ENCODE data around the gene LGALS3BP. TPM values are rescaled to one million over a fixed set of nuclear protein-coding genes. Genes with fewer than 3 reads are reported as not detected.

LGALS3BP gene
- total RNA-seq, 1 experiment from 2014 or later = 507 TPM

DNA sequence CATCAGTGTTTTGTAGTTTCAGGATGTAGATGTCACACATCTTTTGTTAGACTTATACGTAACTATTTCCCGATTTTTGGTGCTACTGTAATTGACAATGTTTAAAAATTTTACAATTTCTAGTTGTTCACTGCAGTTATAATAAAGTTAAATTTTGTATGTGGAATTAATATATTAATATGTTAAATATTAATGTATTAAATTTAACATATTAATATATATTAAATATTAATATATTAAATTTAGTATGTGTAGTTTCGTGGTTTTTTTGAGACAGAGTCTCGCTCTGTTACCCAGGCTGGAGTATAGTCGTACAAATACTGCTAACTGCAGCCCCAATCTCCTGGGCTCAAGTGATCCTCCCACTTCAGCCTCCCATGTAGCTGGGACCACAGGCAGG, 5.7 kb upstream of the LGALS3BP start:
- no peak for TF ChIP-seq EZH2 (IDR thresholded peaks at IDR 0.05; ENCODE audit: low read depth)
- TF ChIP-seq, protein P1, sequence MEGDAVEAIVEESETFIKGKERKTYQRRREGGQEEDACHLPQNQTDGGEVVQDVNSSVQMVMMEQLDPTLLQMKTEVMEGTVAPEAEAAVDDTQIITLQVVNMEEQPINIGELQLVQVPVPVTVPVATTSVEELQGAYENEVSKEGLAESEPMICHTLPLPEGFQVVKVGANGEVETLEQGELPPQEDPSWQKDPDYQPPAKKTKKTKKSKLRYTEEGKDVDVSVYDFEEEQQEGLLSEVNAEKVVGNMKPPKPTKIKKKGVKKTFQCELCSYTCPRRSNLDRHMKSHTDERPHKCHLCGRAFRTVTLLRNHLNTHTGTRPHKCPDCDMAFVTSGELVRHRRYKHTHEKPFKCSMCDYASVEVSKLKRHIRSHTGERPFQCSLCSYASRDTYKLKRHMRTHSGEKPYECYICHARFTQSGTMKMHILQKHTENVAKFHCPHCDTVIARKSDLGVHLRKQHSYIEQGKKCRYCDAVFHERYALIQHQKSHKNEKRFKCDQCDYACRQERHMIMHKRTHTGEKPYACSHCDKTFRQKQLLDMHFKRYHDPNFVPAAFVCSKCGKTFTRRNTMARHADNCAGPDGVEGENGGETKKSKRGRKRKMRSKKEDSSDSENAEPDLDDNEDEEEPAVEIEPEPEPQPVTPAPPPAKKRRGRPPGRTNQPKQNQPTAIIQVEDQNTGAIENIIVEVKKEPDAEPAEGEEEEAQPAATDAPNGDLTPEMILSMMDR (conservative IDR thresholded peaks at IDR 0.05) = no peak
- no peaks in the 10 kb centered on the region for H3K36me3 ChIP-seq (ENCODE audit: low read depth)
- intact Hi-C loops (cut with micrococcal nuclease; ENCODE audit: unreplicated experiment) = no loop called here
- no peaks in the 10 kb centered on the region for H3K79me2 ChIP-seq (ENCODE audit: low read depth)
- H2AFZ ChIP-seq = no peak overlapping the region
- DNase-seq = no peak
- H4K20me1 ChIP-seq (ENCODE audit: insufficient read depth) = no peaks in the 10 kb centered on the region
- peaks cover 30% of the 10 kb centered on the region for H3K4me1 ChIP-seq (replicated peaks; ENCODE audit: insufficient read depth)
- no peak overlapping the region for H3K27ac ChIP-seq
- POLR2A ChIA-PET (ENCODE audit: unreplicated experiment) = no interaction called here
- no peak overlapping the region for H3K4me3 ChIP-seq
- no TSS peak for BruUV-seq (replicated peaks)
- H3K27me3 ChIP-seq (ENCODE audit: insufficient read depth, low read depth) = no peaks in the 10 kb centered on the region
- CTCF ChIA-PET = no interaction called here
- H3K9me2 ChIP-seq (ENCODE audit: insufficient read depth) = no peaks in the 10 kb centered on the region
- peaks cover 42% of the 10 kb centered on the region for H3F3A ChIP-seq (ENCODE audit: insufficient read depth, low read depth)
- H3K4me2 ChIP-seq = no peak overlapping the region
- H3K9me3 ChIP-seq (ENCODE audit: insufficient read depth, low read depth) = no peaks in the 10 kb centered on the region

DNA sequence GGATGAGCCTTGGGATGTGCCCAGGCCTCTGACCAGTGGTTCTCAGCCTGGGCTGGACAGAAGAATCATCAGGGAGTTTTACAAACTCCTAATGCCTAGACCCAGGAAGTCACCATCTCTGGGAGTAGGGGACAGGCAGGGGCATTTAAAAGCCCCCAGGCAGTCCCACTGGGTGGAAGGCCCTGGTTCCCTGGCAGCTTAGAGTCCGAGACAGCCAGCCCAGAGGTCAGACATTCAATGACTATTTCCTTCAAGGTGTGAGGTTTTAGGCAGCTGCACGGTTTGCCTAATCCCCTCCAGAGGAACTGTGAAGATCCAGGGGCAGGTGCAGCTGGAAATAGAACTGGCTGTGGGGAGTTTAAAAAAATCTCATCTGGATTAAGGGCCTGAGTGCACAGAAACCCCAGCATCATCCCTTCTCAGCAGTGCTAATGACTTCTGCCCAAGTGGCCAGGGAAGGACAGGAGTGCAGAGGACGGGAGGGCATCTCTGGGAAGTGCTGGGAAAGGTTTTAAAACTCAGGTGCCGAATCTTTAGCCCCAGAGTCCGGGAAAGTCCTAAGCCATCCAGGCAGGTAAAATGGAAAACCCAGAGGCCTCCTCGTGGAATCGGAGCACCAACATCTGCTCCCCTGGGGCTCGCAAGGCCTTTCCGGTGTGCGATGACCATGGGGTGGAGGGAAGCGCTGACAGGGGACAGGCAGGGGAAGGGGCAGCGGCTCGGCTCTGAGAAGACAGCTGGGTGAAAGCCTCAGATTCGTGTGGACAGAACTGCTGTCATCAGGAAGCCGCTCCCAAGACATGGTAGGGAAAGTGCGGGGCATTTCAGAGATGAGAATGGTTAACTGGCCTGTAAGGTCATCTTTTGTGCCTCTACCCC, 1.5 kb upstream of the LGALS3BP start:
- intact Hi-C loops (cut with micrococcal nuclease; ENCODE audit: unreplicated experiment) = no loop called here
- no peaks in the 10 kb centered on the region for H3K9me3 ChIP-seq (ENCODE audit: insufficient read depth, low read depth)
- no peaks in the 10 kb centered on the region; the same call in 1 of the 2 replicates for H4K20me1 ChIP-seq (ENCODE audit: insufficient read depth)
- no peaks in the 10 kb centered on the region for H3K27me3 ChIP-seq (ENCODE audit: insufficient read depth, low read depth)
- CTCF ChIA-PET = no interaction called here
- no peak for TF ChIP-seq EZH2 (IDR thresholded peaks at IDR 0.05; ENCODE audit: low read depth)
- TF ChIP-seq, protein P1 (conservative IDR thresholded peaks at IDR 0.05) = no peak
- POLR2A ChIA-PET (ENCODE audit: unreplicated experiment) = no interaction called here
- no peaks in the 10 kb centered on the region for H3K36me3 ChIP-seq (ENCODE audit: low read depth)
- H3K4me3 ChIP-seq = no peak overlapping the region
- no TSS peak for BruUV-seq (replicated peaks)
- no peak for DNase-seq
- H3K9me2 ChIP-seq (ENCODE audit: insufficient read depth) = no peaks in the 10 kb centered on the region
- no peak overlapping the region for H3K27ac ChIP-seq
- H2AFZ ChIP-seq = no peak overlapping the region
- peaks cover 8% of the 10 kb centered on the region; the same call in 1 of the 2 replicates for H3F3A ChIP-seq (ENCODE audit: insufficient read depth, low read depth)
- H3K79me2 ChIP-seq (ENCODE audit: low read depth) = peaks cover 33% of the 10 kb centered on the region
- peaks cover 28% of the 10 kb centered on the region for H3K4me1 ChIP-seq (replicated peaks; ENCODE audit: insufficient read depth)
- no peak overlapping the region for H3K4me2 ChIP-seq

DNA sequence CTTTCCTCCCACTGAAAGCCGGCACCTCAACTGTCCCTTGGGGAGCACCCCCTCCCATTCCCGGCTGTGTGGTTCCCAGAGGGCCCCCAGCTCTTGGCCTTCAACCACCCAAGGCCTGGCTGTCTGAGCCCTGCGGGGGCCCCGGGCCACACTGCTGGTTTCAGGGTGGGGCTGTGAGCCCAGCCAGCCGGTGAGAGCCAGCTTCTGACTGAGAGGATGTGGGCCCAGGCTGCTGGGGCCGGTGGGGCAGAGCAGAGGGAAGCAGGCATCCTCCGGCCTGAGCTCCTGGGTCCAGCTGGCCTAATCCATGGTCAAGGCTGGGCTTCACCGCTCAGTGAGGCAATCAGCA, 875 bp upstream of the LGALS3BP start:
- Histone ChIP-seq H3K9me3 (ENCODE audit: insufficient read depth, low read depth) (no peaks in the 10 kb centered on the region), H3K9me2 (ENCODE audit: insufficient read depth) (no peaks in the 10 kb centered on the region), H3F3A (ENCODE audit: insufficient read depth, low read depth) (peaks cover 1% of the 10 kb centered on the region; the same call in 1 of the 2 replicates), H4K20me1 (ENCODE audit: insufficient read depth) (no peaks in the 10 kb centered on the region; the same call in 1 of the 2 replicates), H3K27me3 (ENCODE audit: insufficient read depth, low read depth) (no peaks in the 10 kb centered on the region), H3K4me3 (no peak overlapping the region), H3K79me2 (ENCODE audit: low read depth) (peaks cover 33% of the 10 kb centered on the region), H3K4me1 (replicated peaks; ENCODE audit: insufficient read depth) (peaks cover 22% of the 10 kb centered on the region), H2AFZ (no peak overlapping the region), H3K27ac (no peak overlapping the region), H3K4me2 (no peak overlapping the region), H3K36me3 (ENCODE audit: low read depth) (no peaks in the 10 kb centered on the region)
- no peak for TF ChIP-seq EZH2 (IDR thresholded peaks at IDR 0.05; ENCODE audit: low read depth)
- TF ChIP-seq, protein P1 (conservative IDR thresholded peaks at IDR 0.05) = no peak
- DNase-seq = no peak
- ChIA-PET POLR2A (ENCODE audit: unreplicated experiment) (no interaction called here), CTCF (no interaction called here)
- intact Hi-C loops (cut with micrococcal nuclease; ENCODE audit: unreplicated experiment) = no loop called here
- no TSS peak for BruUV-seq (replicated peaks)

Data from PC-9 (cell line).